ENCODE measurements around the gene STT3B. TPM values are rescaled to one million over a fixed set of nuclear protein-coding genes. Genes with fewer than 3 reads are reported as not detected.

Gene STT3B
- total RNA-seq, 1 experiment from 2014 or later: 155 TPM

DNA sequence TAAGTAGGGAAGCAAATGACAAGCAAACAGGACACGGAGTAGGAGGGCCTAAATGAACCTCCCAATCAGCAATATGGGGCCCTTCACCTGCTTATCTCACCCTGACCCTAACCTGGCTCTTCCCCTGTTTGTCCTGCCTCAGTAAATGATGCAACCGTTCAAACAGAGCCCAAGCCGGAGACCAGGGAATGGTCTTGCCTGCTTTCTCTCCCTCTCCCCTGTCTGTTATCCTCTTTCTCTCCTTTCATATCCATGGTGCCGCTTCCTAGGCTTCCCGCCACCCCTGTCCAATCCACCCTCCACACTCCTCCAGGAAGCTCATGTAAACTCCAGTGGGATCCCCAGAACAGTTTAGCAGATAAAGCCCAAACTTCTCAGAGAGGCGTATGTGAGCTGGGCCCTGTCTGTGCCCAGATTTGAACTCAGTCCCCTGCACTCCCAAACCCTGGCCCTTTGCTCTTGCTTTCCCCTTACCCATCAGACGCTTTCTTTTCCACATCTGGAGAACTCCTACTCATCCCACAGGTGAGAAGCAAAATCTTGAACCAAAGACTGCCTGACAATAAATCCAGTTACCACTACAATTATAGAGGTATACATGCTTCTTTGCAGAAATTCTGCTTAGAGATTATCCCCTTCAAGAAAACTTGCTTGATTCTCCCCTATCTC is 45.7 kb upstream of the STT3B start:
- no peak for TF ChIP-seq CTCF (conservative IDR thresholded peaks at IDR 0.05)
- TF ChIP-seq EZH2 (IDR thresholded peaks at IDR 0.05; ENCODE audit: low read depth): no peak
- no TSS peak for BruUV-seq (replicated peaks)
- no peaks in the 10 kb centered on the region for H3F3A ChIP-seq (ENCODE audit: insufficient read depth, low read depth)
- H3K9me3 ChIP-seq (ENCODE audit: insufficient read depth, low read depth): no peaks in the 10 kb centered on the region
- no peaks in the 10 kb centered on the region for H3K27me3 ChIP-seq (ENCODE audit: insufficient read depth, low read depth)
- no peaks in the 10 kb centered on the region for H4K20me1 ChIP-seq (ENCODE audit: insufficient read depth)
- no peak overlapping the region for H3K4me3 ChIP-seq
- no peaks in the 10 kb centered on the region for H3K79me2 ChIP-seq (ENCODE audit: low read depth)
- H3K4me2 ChIP-seq: no peak overlapping the region
- no peaks in the 10 kb centered on the region for H3K9me2 ChIP-seq (ENCODE audit: insufficient read depth)
- H3K27ac ChIP-seq: no peak overlapping the region
- intact Hi-C loops (cut with micrococcal nuclease; ENCODE audit: unreplicated experiment): no loop called here
- no peak overlapping the region for H2AFZ ChIP-seq
- POLR2A ChIA-PET (ENCODE audit: unreplicated experiment): no interaction called here
- H3K4me1 ChIP-seq (replicated peaks; ENCODE audit: insufficient read depth): no peaks in the 10 kb centered on the region
- DNase-seq: no peak
- CTCF ChIA-PET: no interaction called here
- no peaks in the 10 kb centered on the region for H3K36me3 ChIP-seq (ENCODE audit: low read depth)

DNA sequence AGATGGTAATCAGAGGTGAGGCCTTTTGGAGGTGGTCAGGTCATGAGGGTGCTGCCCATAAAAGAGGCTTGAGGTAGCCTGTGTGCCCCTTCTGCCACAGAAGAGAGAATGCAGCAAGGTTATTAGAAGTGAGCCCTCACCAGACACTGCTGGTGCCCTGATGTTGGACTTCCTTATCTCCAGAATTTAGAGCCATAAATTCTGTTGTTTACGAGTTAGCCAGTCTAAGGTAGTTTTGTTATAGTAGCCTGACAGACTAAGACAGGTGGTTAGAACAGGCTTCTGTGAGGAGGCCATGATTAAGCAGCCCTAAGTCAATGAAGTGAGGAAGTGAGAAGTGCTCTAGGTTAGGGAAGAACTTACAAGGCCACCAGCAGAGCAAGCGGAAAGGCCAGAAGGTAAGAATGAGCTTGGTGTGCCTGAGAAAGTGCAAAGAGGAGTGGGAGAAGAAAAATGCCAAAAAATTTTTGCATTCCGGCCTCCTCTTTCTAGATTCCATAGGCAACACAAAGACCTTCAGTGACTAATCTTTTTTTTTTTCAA is 44.2 kb upstream of the STT3B start:
- intact Hi-C loops (cut with micrococcal nuclease; ENCODE audit: unreplicated experiment): no loop called here
- no peaks in the 10 kb centered on the region for H3K79me2 ChIP-seq (ENCODE audit: low read depth)
- no peaks in the 10 kb centered on the region for H4K20me1 ChIP-seq (ENCODE audit: insufficient read depth)
- H3K4me3 ChIP-seq: no peak overlapping the region
- H3K9me2 ChIP-seq (ENCODE audit: insufficient read depth): no peaks in the 10 kb centered on the region
- POLR2A ChIA-PET (ENCODE audit: unreplicated experiment): no interaction called here
- no peaks in the 10 kb centered on the region for H3F3A ChIP-seq (ENCODE audit: insufficient read depth, low read depth)
- TF ChIP-seq CTCF (conservative IDR thresholded peaks at IDR 0.05) (no peak), EZH2 (IDR thresholded peaks at IDR 0.05; ENCODE audit: low read depth) (no peak)
- H3K9me3 ChIP-seq (ENCODE audit: insufficient read depth, low read depth): no peaks in the 10 kb centered on the region
- no peak for DNase-seq
- H3K27ac ChIP-seq: no peak overlapping the region
- H3K36me3 ChIP-seq (ENCODE audit: low read depth): no peaks in the 10 kb centered on the region
- BruUV-seq (replicated peaks): no TSS peak
- no peaks in the 10 kb centered on the region for H3K27me3 ChIP-seq (ENCODE audit: insufficient read depth, low read depth)
- CTCF ChIA-PET: no interaction called here
- no peak overlapping the region for H2AFZ ChIP-seq
- no peak overlapping the region for H3K4me2 ChIP-seq
- H3K4me1 ChIP-seq (replicated peaks; ENCODE audit: insufficient read depth): no peaks in the 10 kb centered on the region

DNA sequence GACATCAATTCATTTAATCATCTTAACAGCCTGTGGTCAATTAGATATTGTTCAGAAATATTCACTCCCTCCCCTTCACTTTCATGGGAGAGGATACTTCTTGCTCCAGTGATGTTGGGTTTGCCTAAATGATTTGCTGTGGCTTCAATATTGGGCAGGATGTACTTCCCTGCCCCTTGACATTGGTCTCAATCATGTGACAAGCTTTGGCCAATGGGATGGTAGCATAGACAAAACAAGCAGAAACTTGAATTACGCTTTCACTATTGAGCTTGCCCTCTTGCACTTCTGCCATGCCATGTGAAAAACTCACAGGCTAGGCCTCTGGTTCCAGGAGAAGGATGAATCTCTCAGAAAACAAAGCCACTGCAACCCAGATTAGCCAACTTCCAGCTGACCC is 42.2 kb upstream of the STT3B start:
- TF ChIP-seq CTCF (conservative IDR thresholded peaks at IDR 0.05): no peak
- TF ChIP-seq EZH2 (IDR thresholded peaks at IDR 0.05; ENCODE audit: low read depth): no peak
- H3K4me1 ChIP-seq (replicated peaks; ENCODE audit: insufficient read depth): no peaks in the 10 kb centered on the region
- intact Hi-C loops (cut with micrococcal nuclease; ENCODE audit: unreplicated experiment): no loop called here
- H3K27me3 ChIP-seq (ENCODE audit: insufficient read depth, low read depth): no peaks in the 10 kb centered on the region
- H3F3A ChIP-seq (ENCODE audit: insufficient read depth, low read depth): no peaks in the 10 kb centered on the region
- CTCF ChIA-PET: no interaction called here
- DNase-seq: no peak
- H2AFZ ChIP-seq: no peak overlapping the region
- no peaks in the 10 kb centered on the region for H3K36me3 ChIP-seq (ENCODE audit: low read depth)
- no peak overlapping the region for H3K4me3 ChIP-seq
- H3K9me3 ChIP-seq (ENCODE audit: insufficient read depth, low read depth): no peaks in the 10 kb centered on the region
- no peaks in the 10 kb centered on the region for H4K20me1 ChIP-seq (ENCODE audit: insufficient read depth)
- H3K4me2 ChIP-seq: no peak overlapping the region
- H3K79me2 ChIP-seq (ENCODE audit: low read depth): no peaks in the 10 kb centered on the region
- POLR2A ChIA-PET (ENCODE audit: unreplicated experiment): no interaction called here
- no peaks in the 10 kb centered on the region for H3K9me2 ChIP-seq (ENCODE audit: insufficient read depth)
- BruUV-seq (replicated peaks): no TSS peak
- H3K27ac ChIP-seq: no peak overlapping the region
